Measurements from ENCODE around the gene CAMK1D.

Gene CAMK1D

GRCh38 chr10:12781976-12782375 lies 432.6 kb downstream of the CAMK1D start:
- DNase-seq (ENCODE audit: low read depth), result no peak
- TF ChIP-seq MYC (IDR thresholded peaks at IDR 0.05; ENCODE audit: low read depth, low read length) (no peak), CTCF (IDR thresholded peaks at IDR 0.05; ENCODE audit: low read depth, low read length) (no peak), POLR2A (IDR thresholded peaks at IDR 0.05; ENCODE audit: extremely low read depth, insufficient read length) (no peak), MAX (IDR thresholded peaks at IDR 0.05; ENCODE audit: low read depth, low read length) (no peak)
- H3K4me3 ChIP-seq (ENCODE audit: low read depth, low read length), result no peak overlapping the region

GRCh38 chr10:12782537-12782936 lies 433.2 kb downstream of the CAMK1D start:
- DNase-seq (ENCODE audit: low read depth), result peak; percentile 50
- TF ChIP-seq CTCF (IDR thresholded peaks at IDR 0.05; ENCODE audit: low read depth, low read length), result peak; percentile 56
- no peak for TF ChIP-seq MYC (IDR thresholded peaks at IDR 0.05; ENCODE audit: low read depth, low read length)
- H3K4me3 ChIP-seq (ENCODE audit: low read depth, low read length), result no peak overlapping the region

GRCh38 chr10:12783293-12783692 lies 433.9 kb downstream of the CAMK1D start:
- no peak for DNase-seq (ENCODE audit: low read depth)
- no peak for TF ChIP-seq MYC (IDR thresholded peaks at IDR 0.05; ENCODE audit: low read depth, low read length)
- no peak for TF ChIP-seq MAX (IDR thresholded peaks at IDR 0.05; ENCODE audit: low read depth, low read length)
- no peak for TF ChIP-seq POLR2A (IDR thresholded peaks at IDR 0.05; ENCODE audit: extremely low read depth, insufficient read length)
- TF ChIP-seq CTCF (IDR thresholded peaks at IDR 0.05; ENCODE audit: low read depth, low read length), result no peak

GRCh38 chr10:12784646-12785045 lies 435.3 kb downstream of the CAMK1D start:
- no peak for TF ChIP-seq MYC (IDR thresholded peaks at IDR 0.05; ENCODE audit: low read depth, low read length)
- TF ChIP-seq MAX (IDR thresholded peaks at IDR 0.05; ENCODE audit: low read depth, low read length), result no peak
- TF ChIP-seq CTCF (IDR thresholded peaks at IDR 0.05; ENCODE audit: low read depth, low read length), result no peak
- TF ChIP-seq POLR2A (IDR thresholded peaks at IDR 0.05; ENCODE audit: extremely low read depth, insufficient read length), result no peak
- DNase-seq (ENCODE audit: low read depth), result no peak
- no peak overlapping the region for H3K4me3 ChIP-seq (ENCODE audit: low read depth, low read length)

More at GRCh38 chr10:12783293-12783692, 433.9 kb downstream of the CAMK1D start:
- no peak overlapping the region for H3K4me3 ChIP-seq (ENCODE audit: low read depth, low read length)

GRCh38 chr10:12785415-12785831 lies 436.1 kb downstream of the CAMK1D start:
- TF ChIP-seq MYC (IDR thresholded peaks at IDR 0.05; ENCODE audit: low read depth, low read length) (no peak), CTCF (IDR thresholded peaks at IDR 0.05; ENCODE audit: low read depth, low read length) (no peak), POLR2A (IDR thresholded peaks at IDR 0.05; ENCODE audit: extremely low read depth, insufficient read length) (no peak), MAX (IDR thresholded peaks at IDR 0.05; ENCODE audit: low read depth, low read length) (no peak)
- no peak for DNase-seq (ENCODE audit: low read depth)
- no peak overlapping the region for H3K4me3 ChIP-seq (ENCODE audit: low read depth, low read length)

- no peak for TF ChIP-seq MAX (IDR thresholded peaks at IDR 0.05; ENCODE audit: low read depth, low read length)
- no peak for TF ChIP-seq POLR2A (IDR thresholded peaks at IDR 0.05; ENCODE audit: extremely low read depth, insufficient read length)
- TF ChIP-seq MYC (IDR thresholded peaks at IDR 0.05; ENCODE audit: low read depth, low read length), result no peak
- no peak for TF ChIP-seq CTCF (IDR thresholded peaks at IDR 0.05; ENCODE audit: low read depth, low read length)
- H3K4me3 ChIP-seq (ENCODE audit: low read depth, low read length), result no peak overlapping the region
- DNase-seq (ENCODE audit: low read depth), result no peak
Measured at GRCh38 chr10:12787297-12787696, 437.9 kb downstream of the CAMK1D start.

Measured in NB4 (cell line).